Stromal cell of bone marrow (primary cell): Measurements from ENCODE around the gene TPD52L2.
"Not testable (repeated sequence)": the region's sequence is repeated elsewhere in the genome, so short reads cannot be mapped to it uniquely, and the experiment has no call there.

Source experiments
- DNase-seq: peaks from one replicate; pipeline ENCODE4 v3.0.0-alpha.2; 2012; ENCODE audit warnings: low read depth

The TPD52L2 gene

GRCh38 chr20:63895952-63896263 lies 30.8 kb downstream of the TPD52L2 start:
- DNase-seq, result no peak

- no peak for DNase-seq
These were observed 31.4 kb downstream of the TPD52L2 start for GRCh38 chr20:63896264-63897105.

- DNase-seq, result no peak
These were observed 33.0 kb downstream of the TPD52L2 start for GRCh38 chr20:63897978-63898561.

- no peak for DNase-seq
These were observed 34.0 kb downstream of the TPD52L2 start for GRCh38 chr20:63898882-63899558.

- DNase-seq, result no peak
These were observed 35.3 kb downstream of the TPD52L2 start for GRCh38 chr20:63900413-63900812.

GRCh38 chr20:63903796-63904561 lies 38.9 kb downstream of the TPD52L2 start:
- no peak for DNase-seq

GRCh38 chr20:63908008-63908682 lies 43.1 kb downstream of the TPD52L2 start:
- DNase-seq, result no peak

GRCh38 chr20:63911176-63911575 lies 46.1 kb downstream of the TPD52L2 start:
- DNase-seq, result no peak

- no peak for DNase-seq
These were observed 48.7 kb downstream of the TPD52L2 start for GRCh38 chr20:63913768-63914167.

- DNase-seq, result no peak
These were observed 50.4 kb downstream of the TPD52L2 start for GRCh38 chr20:63915471-63915870.

GRCh38 chr20:63916371-63916939 lies 51.4 kb downstream of the TPD52L2 start:
- DNase-seq, result not testable (repeated sequence)

- no peak for DNase-seq
These were observed 52.7 kb downstream of the TPD52L2 start for GRCh38 chr20:63917811-63918210.

- DNase-seq, result no peak
These were observed 54.1 kb downstream of the TPD52L2 start for GRCh38 chr20:63919130-63919529.

- DNase-seq, result no peak
These were observed 55.2 kb downstream of the TPD52L2 start for GRCh38 chr20:63920226-63920625.

GRCh38 chr20:63923651-63924050 lies 58.6 kb downstream of the TPD52L2 start:
- DNase-seq, result no peak

GRCh38 chr20:63924241-63924640 lies 59.2 kb downstream of the TPD52L2 start:
- no peak for DNase-seq

GRCh38 chr20:63926298-63926697 lies 61.2 kb downstream of the TPD52L2 start:
- no peak for DNase-seq

- DNase-seq, result no peak
These were observed 64.0 kb downstream of the TPD52L2 start for GRCh38 chr20:63929071-63929470.

- not testable (repeated sequence) for DNase-seq
These were observed 64.4 kb downstream of the TPD52L2 start for GRCh38 chr20:63929473-63929883.

GRCh38 chr20:63930971-63931553 lies 66.0 kb downstream of the TPD52L2 start:
- DNase-seq, result no peak

- no peak for DNase-seq
These were observed 66.7 kb downstream of the TPD52L2 start for GRCh38 chr20:63931735-63932134.
